ENCODE measurements around the gene NDUFC2.
"Not testable (repeated sequence)": the region's sequence is repeated elsewhere in the genome, so short reads cannot be mapped to it uniquely, and the experiment has no call there.

The NDUFC2 gene

DNA sequence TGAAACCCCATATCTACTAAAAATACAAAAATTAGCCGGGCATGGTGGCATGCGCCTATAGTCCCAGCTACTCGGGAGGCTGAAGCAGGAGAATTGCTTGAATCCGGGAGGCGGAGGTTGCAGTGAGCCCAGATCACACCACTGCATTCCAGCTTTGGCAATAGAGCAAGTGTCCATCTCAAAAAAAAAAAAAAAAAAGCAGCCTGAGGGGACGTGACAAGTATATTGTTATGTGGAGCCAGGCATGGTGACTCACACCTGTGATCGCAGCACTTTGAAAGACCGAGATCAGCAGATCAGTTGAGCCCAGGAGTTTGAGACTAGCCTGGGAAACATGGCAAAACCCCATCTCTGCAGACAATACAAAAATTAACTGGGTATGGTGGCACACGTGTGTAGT lies 51.2 kb downstream of the NDUFC2 start:
- not testable (repeated sequence) for DNase-seq

DNA sequence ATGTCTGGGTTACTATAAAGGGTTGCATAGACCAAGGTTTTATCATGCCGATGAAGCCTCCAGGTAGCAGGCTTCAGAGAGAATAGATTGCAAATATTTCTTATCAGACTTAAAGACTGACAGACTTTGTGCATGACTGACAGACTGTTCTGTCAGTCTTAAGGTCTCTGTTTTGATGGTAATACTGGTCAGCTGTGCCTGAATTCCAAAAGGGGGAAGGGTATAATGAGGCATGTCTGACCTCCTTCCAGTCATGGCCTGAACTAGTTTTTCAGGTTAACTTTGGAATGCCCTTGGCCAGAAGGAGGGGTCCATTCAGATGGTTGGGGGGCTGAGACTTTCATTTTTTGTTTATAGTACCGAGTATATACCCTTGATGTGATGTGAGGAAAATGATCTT lies 51.9 kb downstream of the NDUFC2 start:
- DNase-seq = no peak

DNA sequence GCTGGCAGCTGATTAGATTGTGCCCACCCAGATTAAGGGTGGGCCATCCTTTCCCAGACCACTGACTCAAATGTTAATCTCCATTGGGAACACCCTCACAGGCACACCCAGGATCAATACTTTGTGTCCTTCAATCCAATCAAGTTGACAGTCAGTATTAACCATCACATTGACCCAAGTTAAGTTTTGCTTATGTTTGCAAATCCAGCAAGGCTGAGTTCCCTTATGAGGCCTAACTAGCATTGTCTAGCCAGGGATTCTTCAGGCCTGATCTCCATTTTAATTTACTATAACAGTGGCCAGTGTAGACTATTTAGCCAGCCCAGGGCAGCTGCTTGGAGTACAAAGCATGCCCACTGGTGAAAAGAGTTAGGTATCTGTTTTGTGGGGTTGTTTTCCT lies 54.3 kb downstream of the NDUFC2 start:
- DNase-seq = no peak

DNA sequence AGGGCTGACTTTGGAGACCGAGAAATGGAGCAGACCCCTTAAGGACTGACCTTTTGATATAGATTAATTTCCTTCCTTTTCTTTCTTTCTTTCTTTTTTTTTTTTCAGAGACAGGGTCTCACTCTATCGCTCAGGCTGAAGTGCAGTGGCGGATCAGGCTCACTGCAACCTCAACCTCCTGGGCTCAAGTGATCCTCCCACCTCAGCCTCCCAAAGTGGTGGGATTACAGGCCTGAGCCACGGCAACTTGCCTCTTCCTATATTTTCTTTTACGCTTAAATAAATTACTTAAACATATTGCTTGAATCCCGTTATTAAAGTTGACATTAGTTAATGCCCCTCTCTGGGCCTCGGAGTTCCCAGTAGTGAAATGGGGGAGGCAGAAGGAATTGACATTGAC lies 56.2 kb downstream of the NDUFC2 start:
- DNase-seq = no peak

DNA sequence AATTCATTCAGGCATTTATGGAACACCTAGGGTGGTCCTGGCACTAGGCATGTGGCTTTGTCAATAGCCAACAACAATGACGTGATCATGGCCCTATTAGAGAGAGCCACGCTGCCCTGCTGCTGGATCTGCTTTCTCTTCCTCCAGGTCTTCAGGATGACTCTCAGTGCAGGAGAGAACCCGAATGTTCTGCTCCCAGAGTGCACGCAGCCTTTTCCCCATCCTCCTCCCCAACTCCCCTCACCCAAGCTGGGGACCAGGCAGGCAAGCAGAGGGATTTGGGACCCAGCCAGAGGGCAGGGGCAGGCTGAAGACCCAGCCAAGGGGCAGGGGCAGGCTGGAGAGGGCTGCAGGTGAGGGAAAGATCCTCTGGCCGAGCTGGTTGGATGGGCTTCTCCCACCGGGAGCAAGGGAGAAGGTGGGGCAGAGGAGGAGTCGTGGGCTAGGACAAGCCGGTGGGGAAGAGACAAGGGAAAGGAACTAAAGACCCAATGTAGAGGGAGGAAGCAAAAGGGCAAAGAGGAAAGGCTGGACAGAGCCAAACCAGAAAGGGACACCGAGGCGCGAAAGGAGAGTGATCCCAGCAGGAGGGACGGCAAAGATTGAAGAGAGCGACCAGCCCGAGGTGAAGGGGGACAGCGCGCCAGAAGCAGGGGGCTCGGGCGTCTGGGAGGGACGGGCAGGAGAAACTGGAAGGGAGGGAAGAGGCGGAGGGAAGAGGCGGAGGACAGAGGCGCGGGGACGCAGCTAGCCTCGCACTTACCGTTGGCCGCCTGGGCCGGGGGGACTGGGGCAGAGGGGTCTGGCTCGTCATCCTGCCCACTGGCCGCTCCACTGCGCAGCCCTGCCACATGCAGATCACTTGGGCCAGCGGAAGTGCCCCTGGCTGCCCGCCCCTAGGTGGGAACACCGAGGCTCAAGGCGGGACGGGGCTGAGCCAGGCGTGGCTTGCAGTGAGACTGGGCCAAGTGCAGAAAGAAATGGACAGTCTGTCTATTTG lies 57.0 kb downstream of the NDUFC2 start, which contains the start of gene KCTD14:
TSS of gene KCTD14 (minus strand) at position 880 of the 1,000 bp plus-strand sequence. CDS start at position 853, 27 bp downstream.
- peak; percentile 74 for DNase-seq

DNA sequence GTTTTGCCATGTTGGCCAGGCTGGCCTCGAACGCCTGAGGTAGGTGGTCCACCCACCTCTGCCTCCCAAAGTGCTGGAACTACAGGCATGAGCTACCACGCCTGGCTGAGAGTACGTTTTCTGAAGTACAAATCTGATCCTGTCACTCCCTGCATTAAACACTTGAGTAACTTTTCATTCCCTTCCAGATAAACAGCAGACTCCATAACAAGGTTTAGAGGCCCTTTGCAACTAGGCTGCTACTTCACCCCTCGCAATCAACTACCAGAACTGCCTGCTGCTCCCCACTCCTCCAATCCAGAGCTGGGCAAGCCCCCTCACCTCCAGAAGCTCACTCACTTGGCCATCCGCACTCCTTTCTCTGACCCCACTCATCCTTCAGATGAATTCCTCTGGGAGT lies 58.1 kb downstream of the NDUFC2 start:
- no peak for DNase-seq

DNA sequence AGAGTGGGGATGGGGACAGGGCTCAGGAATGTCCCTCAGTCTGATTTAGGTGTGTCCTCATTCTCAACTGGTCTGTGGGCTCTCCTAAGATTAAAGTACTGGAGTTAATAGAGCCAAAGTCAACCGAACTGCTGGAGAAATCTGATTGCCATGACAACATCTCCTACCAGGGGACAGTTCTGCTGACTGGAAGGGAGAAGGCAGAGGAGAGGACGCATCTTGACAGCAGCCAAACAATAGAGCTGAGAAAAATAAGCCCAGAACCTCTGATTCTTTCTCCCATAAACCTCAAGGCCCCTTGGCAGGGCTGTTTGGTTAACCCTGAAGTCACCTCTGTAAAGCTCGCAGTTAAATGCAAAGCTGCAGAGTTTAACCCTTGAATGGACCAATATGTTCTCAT lies 59.4 kb downstream of the NDUFC2 start:
- DNase-seq = no peak

DNA sequence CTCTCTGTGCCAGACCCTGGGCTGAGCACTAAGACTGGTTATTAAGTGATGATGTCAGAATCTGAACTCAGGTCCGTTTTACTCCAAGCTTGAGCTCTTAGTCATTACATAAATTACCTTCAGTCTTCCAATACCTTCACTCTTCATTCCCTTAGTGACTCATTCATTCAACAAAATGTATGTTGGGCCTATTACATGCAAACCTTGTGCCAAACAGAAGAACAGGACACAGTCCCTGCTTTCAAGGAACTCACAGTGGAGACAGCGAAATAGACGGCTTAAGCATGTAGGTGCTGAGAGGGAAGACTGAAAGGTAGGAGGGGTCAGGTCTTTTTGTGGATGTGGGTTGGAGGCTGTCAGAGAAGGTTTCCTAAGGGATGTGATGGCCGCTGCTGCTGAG lies 59.9 kb downstream of the NDUFC2 start:
- DNase-seq = no peak
